Endothelial cell of umbilical vein (primary cell): Measurements from ENCODE around the gene CORO2B. TPM values are rescaled to one million over a fixed set of nuclear protein-coding genes. Genes with fewer than 3 reads are reported as not detected.

Experiments used
- BruUV-seq: library from RNA; stranded (reverse); fragments of 400-500 nt; replicated peaks from 2 replicates; lab custom pipeline; 2021; lab: Mats Ljungman, UMichigan
- CTCF ChIA-PET: fragments of 300-600, 350-600 bp; sonication (Branson Sonifier 250); formaldehyde crosslinking; loops from one replicate; lab custom pipeline; 2021; ENCODE audit warnings: antibody characterized with exemption, inconsistent platforms; lab: Charles Lee
- POLR2A ChIA-PET: fragments of 300-600, 350-600 bp; sonication (Branson Sonifier 250); formaldehyde crosslinking; loops from one replicate; lab custom pipeline; 2021; ENCODE audit warnings: antibody characterized with exemption, inconsistent platforms; lab: Charles Lee
- DNase-seq: peaks from one replicate; pipeline ENCODE4 v3.0.0-alpha.2; 2011; ENCODE audit warnings: low read depth, low spot score
- FAIRE-seq: peaks from 2 replicates; lab custom pipeline; 2011; peaks lifted over from hg19 to GRCh38; lab: Jason Lieb, UNC
- H2AFZ ChIP-seq: 2 replicates; pipeline ENCODE4 v1.6.0; 2012; ENCODE audit warnings: low read depth, low read length, control low read depth, inconsistent platforms
- H3K27ac ChIP-seq: 2 replicates; pipeline ENCODE4 v1.5.1; 2011; ENCODE audit warnings: low read depth, mild to moderate bottlenecking, control low read depth, low read length, moderate library complexity; ENCODE audit not compliant: insufficient read depth
- H3K27me3 ChIP-seq, 2 experiments: 2 replicates each; pipeline versions ENCODE4 v1.6.0 to v1.6.1; 2011; ENCODE audit warnings: low read length in 2 of 2, mixed read lengths in 1 of 2; ENCODE audit not compliant: control insufficient read depth in 2 of 2, insufficient read depth in 2 of 2
- H3K36me3 ChIP-seq, 2 experiments: 2 replicates in 1 of 2; 3 replicates in 1 of 2; pipeline ENCODE4 v1.5.1; 2011; ENCODE audit warnings: low read length in 2 of 2, mild to moderate bottlenecking in 1 of 2, moderate library complexity in 1 of 2; ENCODE audit not compliant: control insufficient read depth in 2 of 2, insufficient read depth in 2 of 2; ENCODE audit errors: extremely low read depth in 1 of 2
- H3K4me1 ChIP-seq: 3 replicates; pipeline ENCODE4 v1.5.1; 2011; ENCODE audit warnings: mild to moderate bottlenecking, low read length; ENCODE audit not compliant: control insufficient read depth, insufficient read depth; ENCODE audit errors: extremely low read depth
- H3K4me2 ChIP-seq: 2 replicates; pipeline ENCODE4 v1.6.1; 2011; ENCODE audit warnings: low read length, control low read depth, mixed read lengths; ENCODE audit not compliant: insufficient read depth
- H3K4me3 ChIP-seq, 3 experiments: fragments of 200-600 bp in 1 of 3; sonication (generic), shearing (Covaris generic) in 1 of 3; replicated peaks in 1 of 3; 2 replicates each; pipeline ENCODE4 v1.5.1; 2011 to 2016; ENCODE audit warnings: control low read depth in 3 of 3, low read length in 3 of 3, mild to moderate bottlenecking in 2 of 3, inconsistent platforms in 1 of 3, low read depth in 1 of 3, moderate library complexity in 1 of 3; ENCODE audit not compliant: insufficient read depth in 1 of 3
- H3K79me2 ChIP-seq: 2 replicates; pipeline ENCODE4 v1.6.0; 2012; ENCODE audit warnings: low read length, inconsistent platforms; ENCODE audit not compliant: control insufficient read depth, insufficient read depth
- H3K9ac ChIP-seq: replicated peaks from 2 replicates; pipeline ENCODE3; 2011; ENCODE audit warnings: low read length, control low read depth; ENCODE audit not compliant: insufficient read depth; ENCODE audit errors: extremely low read depth
- H3K9me1 ChIP-seq: replicated peaks from 3 replicates; pipeline ENCODE4 v1.6.0; 2011; ENCODE audit warnings: mild to moderate bottlenecking, low read length; ENCODE audit not compliant: control insufficient read depth, insufficient read depth; ENCODE audit errors: extremely low read depth
- H3K9me3 ChIP-seq: replicated peaks from 2 replicates; pipeline ENCODE4 v1.5.1; 2012; ENCODE audit warnings: low read length, inconsistent platforms; ENCODE audit not compliant: control insufficient read depth, insufficient read depth
- H4K20me1 ChIP-seq: replicated peaks from 2 replicates; pipeline ENCODE3; 2011; ENCODE audit warnings: mild to moderate bottlenecking, low read length; ENCODE audit not compliant: control insufficient read depth, insufficient read depth; ENCODE audit errors: extremely low read depth
- EZH2 ChIP-seq: IDR thresholded peaks from 2 replicates; pipeline ENCODE4 v1.6.1; 2012; ENCODE audit warnings: borderline replicate concordance, low read depth, mild to moderate bottlenecking, moderate library complexity, low read length, inconsistent platforms; ENCODE audit not compliant: severe bottlenecking
- FOS ChIP-seq: IDR thresholded peaks from 2 replicates; pipeline ENCODE4 v1.6.1; 2011; ENCODE audit warnings: mild to moderate bottlenecking, low read length, moderate library complexity, borderline replicate concordance; ENCODE audit not compliant: insufficient read depth
- GATA2 ChIP-seq: IDR thresholded peaks from 2 replicates; pipeline ENCODE4 v1.7.0; 2011; ENCODE audit warnings: low read depth, mild to moderate bottlenecking, moderate library complexity, mixed read lengths, low read length; ENCODE audit not compliant: insufficient read length, insufficient read depth
- JUN ChIP-seq: IDR thresholded peaks from 2 replicates; pipeline ENCODE4 v1.6.1; 2011; ENCODE audit warnings: borderline replicate concordance, low read depth; ENCODE audit not compliant: insufficient read length, insufficient read depth
- MYC ChIP-seq: IDR thresholded peaks from one replicate; pipeline ENCODE4 v1.6.1; 2011; ENCODE audit warnings: mild to moderate bottlenecking, low read depth, low read length
- POLR2A ChIP-seq: IDR thresholded peaks from 2 replicates; pipeline ENCODE4 v1.6.1; 2012; ENCODE audit warnings: low read depth, mild to moderate bottlenecking, control low read depth, low read length
- POLR2AphosphoS5 ChIP-seq: IDR thresholded peaks from 2 replicates; pipeline ENCODE4 v1.6.1; 2012; ENCODE audit warnings: low read depth, mild to moderate bottlenecking, control low read depth, low read length, moderate library complexity; ENCODE audit not compliant: insufficient read depth
- dilution Hi-C: fragments of 300-500 bp; cut with MboI; formaldehyde crosslinking; loops from one replicate; pipeline ENCODE4 v1.15.0; 2019; ENCODE audit warnings: low sequenced_read_pairs; ENCODE audit not compliant: extremely low pct_ligation_motif_present
- intact Hi-C: fragments of 100-400 bp; cut with micrococcal nuclease; formaldehyde crosslinking; loops from one replicate; pipeline ENCODE4 v1.10.0; 2022
- polyA plus RNA-seq, 4 experiments: library from polyadenylated mRNA; depleted of rRNA in 3 of 4; stranded (reverse) in 3 of 4; unstranded in 1 of 4; fragments of >200 nt; gene quantifications; 2 replicates each; pipeline versions ENCODE4 v1.2.1 to v1.2.3, GENCODE V29; 2011 to 2012; ENCODE audit warnings: missing spikeins in 1 of 4
- total RNA-seq: library from RNA; stranded (reverse); gene quantifications from 2 replicates; pipeline ENCODE4 v1.2.3, GENCODE V29; 2021
- TF ChIP-seq, protein P1 (sequence below): IDR thresholded peaks from 2 replicates; pipeline ENCODE4 v1.6.1; 2011; ENCODE audit not compliant: insufficient read depth, insufficient read length
- TF ChIP-seq, protein P2 (sequence below), 2 donors: IDR thresholded peaks; 1 replicate in 1 of 2; 2 replicates in 1 of 2; pipeline ENCODE4 v1.5.1; 2011; ENCODE audit warnings: low read length in 2 of 2, mild to moderate bottlenecking in 2 of 2, moderate library complexity in 2 of 2, control low read depth in 1 of 2, inconsistent platforms in 1 of 2, low read depth in 1 of 2; ENCODE audit not compliant: insufficient read depth in 1 of 2; ENCODE audit errors: extremely low read depth in 1 of 2

Gene CORO2B
- total and polyA plus RNA-seq, 2 donors (not counting 3 experiments of a cell fraction or from before 2014, with no cell fraction given), result 2.4 to 3.7 TPM

GRCh38 chr15:68682330-68682729 is 103.5 kb downstream of the CORO2B start:
- no peak overlapping the region for H3K9ac ChIP-seq
- dilution Hi-C loops (no loop called here), intact Hi-C loops (no loop called here)
- H3K4me3 ChIP-seq, result no peak overlapping the region
- no peak for DNase-seq
- no peak overlapping the region for H2AFZ ChIP-seq
- FAIRE-seq, result no peak
- H3K9me1 ChIP-seq, result no peaks in the 10 kb centered on the region
- peaks cover 0 to 2% of the 10 kb centered on the region in 2 experiments for H3K27me3 ChIP-seq
- POLR2A ChIA-PET, result no interaction called here
- CTCF ChIA-PET, result interaction anchor here (0.9 to 14.4 kb wide), 2 partner anchors 18 to 126 kb away, joined by 3 to 728 read pairs; no protein-coding TSS in a partner anchor
- H3K36me3 ChIP-seq, result no peaks in the 10 kb centered on the region
- no peak overlapping the region for H3K27ac ChIP-seq
- H3K4me2 ChIP-seq, result no peak overlapping the region
- TF ChIP-seq, protein P1, sequence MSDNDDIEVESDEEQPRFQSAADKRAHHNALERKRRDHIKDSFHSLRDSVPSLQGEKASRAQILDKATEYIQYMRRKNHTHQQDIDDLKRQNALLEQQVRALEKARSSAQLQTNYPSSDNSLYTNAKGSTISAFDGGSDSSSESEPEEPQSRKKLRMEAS, result no peak
- TF ChIP-seq POLR2A (no peak), POLR2AphosphoS5 (no peak), EZH2 (no peak), JUN (no peak), FOS (no peak), GATA2 (no peak), MYC (no peak)
- TF ChIP-seq, protein P2, sequence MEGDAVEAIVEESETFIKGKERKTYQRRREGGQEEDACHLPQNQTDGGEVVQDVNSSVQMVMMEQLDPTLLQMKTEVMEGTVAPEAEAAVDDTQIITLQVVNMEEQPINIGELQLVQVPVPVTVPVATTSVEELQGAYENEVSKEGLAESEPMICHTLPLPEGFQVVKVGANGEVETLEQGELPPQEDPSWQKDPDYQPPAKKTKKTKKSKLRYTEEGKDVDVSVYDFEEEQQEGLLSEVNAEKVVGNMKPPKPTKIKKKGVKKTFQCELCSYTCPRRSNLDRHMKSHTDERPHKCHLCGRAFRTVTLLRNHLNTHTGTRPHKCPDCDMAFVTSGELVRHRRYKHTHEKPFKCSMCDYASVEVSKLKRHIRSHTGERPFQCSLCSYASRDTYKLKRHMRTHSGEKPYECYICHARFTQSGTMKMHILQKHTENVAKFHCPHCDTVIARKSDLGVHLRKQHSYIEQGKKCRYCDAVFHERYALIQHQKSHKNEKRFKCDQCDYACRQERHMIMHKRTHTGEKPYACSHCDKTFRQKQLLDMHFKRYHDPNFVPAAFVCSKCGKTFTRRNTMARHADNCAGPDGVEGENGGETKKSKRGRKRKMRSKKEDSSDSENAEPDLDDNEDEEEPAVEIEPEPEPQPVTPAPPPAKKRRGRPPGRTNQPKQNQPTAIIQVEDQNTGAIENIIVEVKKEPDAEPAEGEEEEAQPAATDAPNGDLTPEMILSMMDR (IDR thresholded peaks at IDR 0.05; ENCODE audit: extremely low read depth in 1 of 2, insufficient read depth in 1 of 2, low read depth in 1 of 2, low read length in 2 of 2), result no peak
- H3K9me3 ChIP-seq, result no peaks in the 10 kb centered on the region
- H3K4me1 ChIP-seq, result no peaks in the 10 kb centered on the region
- no TSS peak for BruUV-seq
- H3K79me2 ChIP-seq, result no peaks in the 10 kb centered on the region
- H4K20me1 ChIP-seq, result no peaks in the 10 kb centered on the region
